Mammary epithelial cell (primary cell): ENCODE measurements around the gene ZNF746.

Source experiments
- EZH2 ChIP-seq: IDR thresholded peaks from 2 replicates; pipeline ENCODE4 v1.6.1; 2012; ENCODE audit warnings: low read length, inconsistent platforms, borderline replicate concordance
- TF ChIP-seq, protein P1 (sequence below), 2 donors: IDR thresholded peaks in 1 of 2; conservative IDR thresholded peaks in 1 of 2; 2 replicates each; pipeline ENCODE4 v1.5.1; 2011 to 2012; ENCODE audit warnings: inconsistent platforms in 2 of 2, low read length in 2 of 2, mild to moderate bottlenecking in 2 of 2, control low read depth in 1 of 2, low read depth in 1 of 2; ENCODE audit not compliant: insufficient read depth in 1 of 2; ENCODE audit errors: extremely low read depth in 1 of 2

DNA sequence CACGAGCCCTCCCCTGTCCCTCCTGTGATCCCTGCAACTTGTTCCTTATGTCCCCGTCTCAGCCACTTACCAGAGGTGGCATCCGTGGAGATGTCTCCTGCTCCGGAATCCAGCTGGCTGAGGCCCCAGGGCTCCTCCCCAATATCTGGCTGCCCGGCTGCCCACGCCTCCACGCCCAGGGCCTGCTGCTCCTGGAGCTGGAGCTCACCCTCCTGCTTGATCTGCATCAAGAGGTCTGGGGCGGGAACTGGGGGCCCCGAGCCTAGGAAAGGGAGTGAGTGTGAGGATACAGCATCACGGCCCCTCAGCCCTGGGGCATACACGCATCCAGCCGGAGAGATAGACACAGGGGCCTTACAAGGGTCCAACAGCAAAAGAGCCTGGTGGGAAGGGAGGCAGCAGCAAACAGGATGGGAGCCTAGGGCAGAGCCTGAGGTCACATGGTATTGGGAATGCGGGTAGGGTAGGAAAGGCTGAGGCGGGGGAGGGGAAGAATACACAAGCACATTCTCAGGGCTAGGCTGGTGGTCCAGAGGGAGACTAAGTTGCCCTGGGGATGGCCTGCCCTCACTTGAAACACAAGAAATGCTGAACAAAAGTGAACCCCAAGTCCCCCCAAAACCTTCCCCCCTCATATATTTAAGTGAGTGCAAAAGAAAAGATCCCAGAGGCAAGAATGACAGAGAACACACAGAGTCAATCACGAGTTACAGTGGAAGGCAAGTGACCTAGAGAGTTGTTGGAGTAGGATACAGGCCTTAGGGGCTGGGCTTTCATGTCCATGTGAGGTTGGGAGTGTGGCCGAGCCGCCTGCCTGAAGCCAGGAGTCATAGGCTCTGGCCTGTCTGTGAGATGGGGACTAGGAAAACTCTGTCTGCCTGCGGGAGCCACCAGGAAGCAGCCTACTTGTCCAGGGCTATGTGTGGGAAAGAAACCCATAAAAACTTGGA, 19.8 kb downstream of the ZNF746 start:
- TF ChIP-seq, protein P1, sequence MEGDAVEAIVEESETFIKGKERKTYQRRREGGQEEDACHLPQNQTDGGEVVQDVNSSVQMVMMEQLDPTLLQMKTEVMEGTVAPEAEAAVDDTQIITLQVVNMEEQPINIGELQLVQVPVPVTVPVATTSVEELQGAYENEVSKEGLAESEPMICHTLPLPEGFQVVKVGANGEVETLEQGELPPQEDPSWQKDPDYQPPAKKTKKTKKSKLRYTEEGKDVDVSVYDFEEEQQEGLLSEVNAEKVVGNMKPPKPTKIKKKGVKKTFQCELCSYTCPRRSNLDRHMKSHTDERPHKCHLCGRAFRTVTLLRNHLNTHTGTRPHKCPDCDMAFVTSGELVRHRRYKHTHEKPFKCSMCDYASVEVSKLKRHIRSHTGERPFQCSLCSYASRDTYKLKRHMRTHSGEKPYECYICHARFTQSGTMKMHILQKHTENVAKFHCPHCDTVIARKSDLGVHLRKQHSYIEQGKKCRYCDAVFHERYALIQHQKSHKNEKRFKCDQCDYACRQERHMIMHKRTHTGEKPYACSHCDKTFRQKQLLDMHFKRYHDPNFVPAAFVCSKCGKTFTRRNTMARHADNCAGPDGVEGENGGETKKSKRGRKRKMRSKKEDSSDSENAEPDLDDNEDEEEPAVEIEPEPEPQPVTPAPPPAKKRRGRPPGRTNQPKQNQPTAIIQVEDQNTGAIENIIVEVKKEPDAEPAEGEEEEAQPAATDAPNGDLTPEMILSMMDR (conservative IDR thresholded peaks at IDR 0.05 in 1 of 2, IDR thresholded peaks at IDR 0.05 in 1 of 2; ENCODE audit: extremely low read depth in 1 of 2, insufficient read depth in 1 of 2, low read depth in 1 of 2, low read length in 2 of 2), result no peak
- TF ChIP-seq EZH2, result no peak
